ENCODE data around the gene ATP4B. TPM values are rescaled to one million over a fixed set of nuclear protein-coding genes. Genes with fewer than 3 reads are reported as not detected.

ATP4B gene
- total RNA-seq, 2 donors from 2014 or later = not detected

DNA sequence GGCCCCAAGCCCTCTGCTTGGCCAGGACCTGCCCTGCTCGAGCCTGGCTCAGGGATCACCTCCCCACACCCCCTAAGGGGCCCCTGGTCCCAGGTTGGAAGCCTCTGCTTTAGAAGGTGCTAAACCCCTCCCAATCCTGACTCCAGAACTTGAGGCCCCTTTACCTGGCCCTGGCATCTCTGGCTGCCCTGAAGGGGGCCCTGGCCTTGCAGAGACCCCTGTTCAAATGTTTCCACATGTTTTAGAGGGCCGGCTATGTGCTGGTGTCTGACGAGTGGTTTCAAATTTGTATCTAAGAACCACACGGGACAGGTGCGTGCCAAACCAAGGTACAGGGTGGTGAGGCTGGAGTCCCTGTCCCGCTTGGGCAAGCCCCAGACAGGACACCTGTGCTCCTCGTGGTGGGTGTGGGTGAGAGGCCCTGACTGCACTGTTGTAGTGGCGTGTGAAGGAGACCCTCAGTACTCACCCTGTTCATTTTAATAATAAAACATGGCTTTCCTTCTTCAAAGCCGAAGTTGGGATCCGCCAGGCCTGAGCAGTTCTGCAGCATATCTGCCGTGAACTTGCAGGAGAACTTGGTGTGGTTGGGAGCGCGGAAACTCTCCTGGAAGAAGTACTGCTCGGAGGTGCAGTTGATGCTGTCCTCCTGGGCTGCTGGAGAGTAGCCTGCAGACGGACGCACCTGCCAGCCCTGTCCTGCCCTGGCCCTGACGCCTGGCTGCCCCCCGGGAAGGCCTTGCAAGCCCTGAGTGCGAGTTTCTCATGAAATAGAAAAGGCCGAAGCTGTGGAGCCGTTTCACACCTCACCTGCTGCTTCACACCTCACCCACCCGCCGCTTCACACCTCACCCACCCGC, 5.4 kb downstream of the ATP4B start:
- H3K27ac Mint-ChIP-seq = no peak overlapping the region
- no peak for ATAC-seq
- H3K4me1 Mint-ChIP-seq (ENCODE audit: low read depth in 2 of 2) = peaks cover 10 to 13% of the 10 kb centered on the region in 2 donors
- no peak for DNase-seq (ENCODE audit: low spot score)
- no peaks in the 10 kb centered on the region for H3K36me3 Mint-ChIP-seq
- H3K4me3 Mint-ChIP-seq = no peak overlapping the region
- no peaks in the 10 kb centered on the region for H3K9me3 Mint-ChIP-seq
- no peaks in the 10 kb centered on the region for H3K27me3 Mint-ChIP-seq

DNA sequence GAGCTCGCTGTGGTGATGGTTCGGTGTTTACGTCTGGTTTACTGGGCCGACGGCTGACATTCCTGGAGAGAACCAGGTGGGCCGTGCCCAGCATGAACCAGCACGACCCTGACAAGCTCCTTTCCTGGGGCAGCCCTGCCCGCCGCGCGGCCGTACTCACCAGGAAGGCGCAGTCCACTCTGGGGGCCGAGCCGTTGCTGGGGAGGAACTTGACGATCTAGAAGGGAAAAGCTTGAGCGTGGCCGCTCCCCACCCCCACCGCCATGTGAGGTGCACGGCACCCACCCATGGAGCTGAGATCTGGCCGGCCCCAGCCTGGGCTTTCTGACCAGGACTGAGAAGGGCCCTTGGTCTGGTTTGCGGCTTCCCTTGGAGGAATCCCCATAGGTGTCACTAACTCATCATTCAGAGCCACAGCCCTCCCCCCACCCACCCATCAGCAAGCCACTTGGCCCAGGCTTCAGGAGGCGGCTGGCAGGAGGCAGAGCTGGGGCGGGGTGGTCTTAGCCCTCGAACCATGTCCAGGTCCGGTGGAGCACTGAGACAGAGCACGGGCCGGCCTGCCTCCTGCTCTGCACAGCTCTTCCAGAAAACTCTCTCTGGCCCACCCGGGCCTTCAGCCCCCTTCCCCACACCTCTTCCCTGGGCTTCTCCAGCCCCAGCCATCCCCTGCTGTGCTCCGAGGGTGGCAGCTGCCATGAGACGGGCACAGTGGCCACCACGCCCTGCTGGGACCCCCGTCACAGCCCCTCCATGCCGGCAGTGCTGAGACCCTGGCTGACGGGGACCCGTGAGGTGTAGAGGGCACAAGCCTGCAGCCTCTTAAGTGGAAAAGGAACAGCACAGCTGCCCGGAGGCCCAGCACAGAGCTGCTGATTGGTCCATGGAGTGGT, 6.2 kb downstream of the ATP4B start:
- H3K4me1 Mint-ChIP-seq (ENCODE audit: low read depth in 2 of 2) = peaks cover 10 to 13% of the 10 kb centered on the region in 2 donors
- H3K27me3 Mint-ChIP-seq = no peaks in the 10 kb centered on the region
- no peak overlapping the region for H3K27ac Mint-ChIP-seq
- DNase-seq (ENCODE audit: low spot score) (no peak), ATAC-seq (no peak)
- H3K4me3 Mint-ChIP-seq = no peak overlapping the region
- H3K36me3 Mint-ChIP-seq = no peaks in the 10 kb centered on the region
- H3K9me3 Mint-ChIP-seq = no peaks in the 10 kb centered on the region

DNA sequence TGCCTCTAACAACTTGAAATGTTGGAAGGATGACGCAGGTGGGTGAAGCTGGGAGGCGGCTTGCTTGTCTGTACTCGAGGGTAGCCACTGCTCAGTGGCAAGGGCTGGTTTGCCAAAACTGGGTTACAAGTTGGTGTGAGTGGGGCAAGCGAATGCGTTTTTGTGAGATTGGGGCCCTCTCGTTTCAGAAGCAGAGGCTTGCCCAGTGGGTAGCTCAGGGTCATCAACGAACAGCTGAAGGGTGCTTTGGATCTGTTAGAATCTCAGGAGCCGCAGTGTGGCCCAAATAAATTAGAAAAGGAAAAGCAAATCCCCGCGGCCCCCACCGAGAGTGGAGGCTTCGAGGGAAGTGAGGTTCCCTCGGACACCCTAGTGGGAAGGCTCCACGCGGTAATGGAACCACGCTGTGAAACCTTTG, 7.3 kb downstream of the ATP4B start:
- ATAC-seq (no peak), DNase-seq (ENCODE audit: low spot score) (no peak)
- Mint-ChIP-seq H3K9me3 (no peaks in the 10 kb centered on the region), H3K27ac (no peak overlapping the region), H3K4me3 (no peak overlapping the region), H3K36me3 (no peaks in the 10 kb centered on the region), H3K4me1 (ENCODE audit: low read depth in 2 of 2) (peaks cover 17 to 18% of the 10 kb centered on the region in 2 donors), H3K27me3 (peaks cover 0 to 4% of the 10 kb centered on the region in 2 donors)

DNA sequence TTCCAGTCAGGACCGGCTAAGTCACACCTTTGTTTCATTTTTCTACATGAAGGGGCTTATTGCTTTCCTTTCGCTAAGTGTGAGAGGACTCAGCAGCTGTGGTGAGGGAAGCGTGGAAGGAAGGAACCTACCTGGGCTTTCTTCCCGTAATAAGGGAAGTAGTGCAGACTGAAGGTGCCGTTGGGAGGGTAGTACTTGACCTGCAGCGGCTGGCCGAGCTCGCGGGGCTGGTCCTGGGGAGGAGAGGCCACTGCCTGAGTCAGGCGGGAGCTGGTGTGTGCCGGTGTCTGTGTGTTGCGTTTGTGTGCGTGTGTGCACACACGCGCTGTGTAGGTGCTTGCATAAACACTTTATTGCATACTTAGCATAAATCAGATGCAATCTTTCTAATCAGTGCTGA, 7.7 kb downstream of the ATP4B start:
- no peaks in the 10 kb centered on the region for H3K36me3 Mint-ChIP-seq
- DNase-seq (ENCODE audit: low spot score) (no peak), ATAC-seq (no peak)
- no peak overlapping the region for H3K4me3 Mint-ChIP-seq
- H3K4me1 Mint-ChIP-seq (ENCODE audit: low read depth in 2 of 2) = peaks cover 17 to 18% of the 10 kb centered on the region in 2 donors
- no peaks in the 10 kb centered on the region for H3K9me3 Mint-ChIP-seq
- H3K27ac Mint-ChIP-seq = no peak overlapping the region
- H3K27me3 Mint-ChIP-seq = peaks cover 0 to 4% of the 10 kb centered on the region in 2 donors

DNA sequence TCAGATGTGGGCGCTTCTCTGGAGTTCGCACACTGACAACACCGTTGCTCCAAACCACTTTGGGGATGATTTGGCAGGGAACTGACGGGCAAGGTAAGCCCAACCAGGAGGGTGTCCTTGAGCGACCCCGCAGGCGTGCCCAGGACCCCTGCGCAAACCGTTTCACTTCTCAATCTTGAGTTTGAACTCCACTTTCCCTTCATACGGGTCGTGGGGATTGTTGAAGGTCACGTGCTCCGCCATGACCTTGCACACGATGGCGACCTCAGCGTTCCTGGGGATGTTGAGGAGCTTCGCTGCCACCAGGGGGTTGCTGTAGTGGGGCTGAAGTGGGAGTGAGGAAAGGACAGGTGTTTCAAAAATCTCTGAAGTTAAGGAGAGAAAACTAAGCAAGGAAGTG, 8.8 kb downstream of the ATP4B start:
- no peak overlapping the region for H3K27ac Mint-ChIP-seq
- ATAC-seq (no peak), DNase-seq (ENCODE audit: low spot score) (no peak)
- peaks cover 17 to 18% of the 10 kb centered on the region in 2 donors for H3K4me1 Mint-ChIP-seq (ENCODE audit: low read depth in 2 of 2)
- H3K4me3 Mint-ChIP-seq = no peak overlapping the region
- peaks cover 0 to 4% of the 10 kb centered on the region in 2 donors for H3K27me3 Mint-ChIP-seq
- no peaks in the 10 kb centered on the region for H3K36me3 Mint-ChIP-seq
- no peaks in the 10 kb centered on the region for H3K9me3 Mint-ChIP-seq

DNA sequence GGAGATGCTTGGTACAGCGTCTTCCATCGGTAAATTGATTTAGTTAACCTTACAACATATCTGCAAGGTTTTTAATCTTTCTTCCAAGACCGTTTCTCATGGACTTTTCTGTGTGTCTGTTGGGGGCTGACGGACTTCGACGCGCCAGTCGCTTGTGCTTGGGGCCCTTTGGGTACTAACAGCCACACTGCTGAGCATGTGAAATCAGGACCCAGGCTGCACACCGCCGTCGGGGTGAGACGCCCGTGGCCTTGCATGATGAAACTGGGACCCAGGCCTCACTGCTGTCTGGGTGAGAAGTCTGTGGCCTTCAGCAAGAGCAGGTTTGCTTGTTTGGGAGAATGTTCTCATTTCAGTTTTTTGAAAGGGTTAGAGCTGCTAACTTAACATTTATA, 9.8 kb downstream of the ATP4B start:
- no peak overlapping the region for H3K27ac Mint-ChIP-seq
- H3K9me3 Mint-ChIP-seq = no peaks in the 10 kb centered on the region
- DNase-seq (ENCODE audit: low spot score) (no peak), ATAC-seq (no peak)
- H3K36me3 Mint-ChIP-seq = no peaks in the 10 kb centered on the region
- peaks cover 0 to 4% of the 10 kb centered on the region in 2 donors for H3K27me3 Mint-ChIP-seq
- H3K4me3 Mint-ChIP-seq = no peak overlapping the region
- peaks cover 7 to 10% of the 10 kb centered on the region in 2 donors for H3K4me1 Mint-ChIP-seq (ENCODE audit: low read depth in 2 of 2)

DNA sequence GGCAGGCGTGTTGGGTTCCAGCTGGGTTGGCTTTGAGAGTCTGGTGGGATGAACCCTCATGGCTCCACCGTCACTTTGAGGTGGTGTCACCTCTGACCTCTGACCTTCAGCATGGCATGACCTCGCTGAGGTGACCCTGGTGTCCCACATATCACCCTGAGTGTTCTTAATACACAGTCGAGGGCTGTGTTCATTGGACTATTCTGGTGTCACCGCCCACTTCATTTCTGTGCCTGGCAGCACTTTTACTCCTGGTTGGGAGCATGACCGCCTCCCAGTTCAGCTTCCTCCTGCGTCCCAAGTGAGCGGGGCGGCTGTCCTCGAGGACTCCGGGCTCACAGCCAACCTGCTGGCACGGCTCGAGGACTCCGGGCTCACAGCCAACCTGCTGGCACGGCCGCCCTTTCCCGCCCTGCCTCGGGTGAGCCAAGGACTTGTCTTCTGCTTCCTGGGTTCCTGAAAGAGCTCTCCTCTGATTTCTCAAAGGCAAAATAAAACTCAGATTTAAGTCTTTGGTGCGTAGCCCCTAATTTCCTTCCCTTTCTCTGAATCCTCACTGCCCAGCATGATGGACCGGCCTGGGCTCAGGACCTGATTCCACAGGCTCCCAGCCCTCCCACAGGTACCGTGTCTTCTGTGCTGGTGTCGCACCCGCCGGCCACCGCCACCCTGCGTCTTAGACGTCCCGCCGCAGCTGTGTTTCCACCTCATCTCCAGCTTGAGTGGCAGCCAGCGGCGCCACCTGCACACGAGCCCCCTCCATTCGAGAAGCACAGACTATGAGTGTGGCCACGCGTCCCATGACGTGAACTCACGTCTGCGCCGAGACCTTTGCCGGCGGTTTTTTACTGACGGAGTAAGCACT, 10.4 kb downstream of the ATP4B start:
- Mint-ChIP-seq H3K27ac (no peak overlapping the region), H3K4me1 (ENCODE audit: low read depth in 2 of 2) (peaks cover 7 to 8% of the 10 kb centered on the region in 2 donors), H3K4me3 (no peak overlapping the region), H3K27me3 (peaks cover 0 to 4% of the 10 kb centered on the region in 2 donors), H3K9me3 (no peaks in the 10 kb centered on the region), H3K36me3 (peaks cover under 1% of the 10 kb centered on the region)
- DNase-seq (ENCODE audit: low spot score) (no peak), ATAC-seq (no peak)

DNA sequence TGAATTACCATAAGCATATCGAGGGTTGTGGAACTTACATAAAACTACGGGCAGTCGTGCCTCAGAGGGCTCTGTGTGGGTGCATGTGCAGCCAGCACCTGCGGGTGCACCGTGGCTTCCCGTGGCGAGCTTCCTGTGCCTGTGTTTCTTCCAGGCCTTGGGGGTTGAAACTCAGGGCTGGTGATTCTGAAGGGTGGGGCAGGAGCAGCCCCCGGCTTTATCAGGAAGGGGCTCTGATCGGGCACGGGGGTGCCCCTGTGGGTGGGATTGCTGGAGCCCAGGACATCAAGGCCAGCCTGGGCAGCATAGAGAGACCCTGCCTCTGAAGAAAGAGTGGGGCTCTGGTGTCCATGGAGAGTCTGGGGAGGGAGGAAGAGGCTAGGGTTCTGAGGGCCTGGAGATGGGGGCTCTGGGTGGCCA, 11.1 kb downstream of the ATP4B start:
- ATAC-seq = no peak
- Mint-ChIP-seq H3K27me3 (peaks cover 0 to 4% of the 10 kb centered on the region in 2 donors), H3K4me3 (no peak overlapping the region), H3K27ac (no peak overlapping the region), H3K36me3 (peaks cover 6% of the 10 kb centered on the region), H3K9me3 (no peaks in the 10 kb centered on the region), H3K4me1 (ENCODE audit: low read depth in 2 of 2) (peaks cover 7 to 8% of the 10 kb centered on the region in 2 donors)
- no peak for DNase-seq (ENCODE audit: low spot score)

DNA sequence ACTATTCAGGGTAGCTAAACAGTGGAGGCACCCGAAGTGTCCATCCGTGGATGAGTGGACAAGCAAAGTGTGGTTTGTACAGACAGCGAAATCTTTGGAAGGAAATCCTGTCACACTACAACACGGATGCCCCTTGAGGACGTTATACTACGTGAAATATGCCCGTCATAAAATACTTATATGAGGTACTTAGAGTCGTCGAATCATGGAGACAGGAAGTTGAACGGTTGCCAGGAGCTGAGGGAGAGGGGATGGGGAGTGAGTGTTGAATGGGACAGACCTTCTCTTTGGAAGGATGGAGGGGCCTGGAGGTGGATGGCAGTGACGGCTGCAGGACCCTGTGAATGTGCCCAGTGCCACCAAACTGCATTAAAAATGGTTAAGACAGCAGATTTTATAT, 11.6 kb downstream of the ATP4B start:
- DNase-seq (ENCODE audit: low spot score) = no peak
- ATAC-seq = no peak
- peaks cover 7 to 8% of the 10 kb centered on the region in 2 donors for H3K4me1 Mint-ChIP-seq (ENCODE audit: low read depth in 2 of 2)
- H3K27me3 Mint-ChIP-seq = peaks cover 0 to 4% of the 10 kb centered on the region in 2 donors
- H3K4me3 Mint-ChIP-seq = no peak overlapping the region
- H3K9me3 Mint-ChIP-seq = no peaks in the 10 kb centered on the region
- peak overlapping the region in 1 of 2 donors; percentile 47 for H3K27ac Mint-ChIP-seq
- peaks cover 6% of the 10 kb centered on the region for H3K36me3 Mint-ChIP-seq

DNA sequence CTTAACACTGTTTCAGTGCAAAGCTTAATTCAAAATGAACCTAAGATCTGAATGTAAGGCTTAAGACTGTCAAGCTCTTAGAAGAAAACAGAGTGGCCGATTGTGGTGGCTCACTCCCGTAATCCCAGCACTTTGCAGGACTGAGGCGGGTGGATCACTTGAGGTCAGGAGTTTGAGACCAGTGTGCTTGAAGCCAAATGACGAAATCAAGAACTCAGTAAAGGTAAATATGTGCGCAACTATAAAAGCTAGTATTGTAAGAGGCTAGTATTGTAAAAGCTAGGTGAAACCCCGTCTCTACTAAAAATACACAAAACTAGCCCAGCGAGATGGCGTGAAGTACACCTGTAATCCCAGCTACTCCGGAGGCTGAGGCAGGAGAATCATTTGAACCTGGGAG, 12.7 kb downstream of the ATP4B start:
- H3K4me1 Mint-ChIP-seq (ENCODE audit: low read depth in 2 of 2) = peaks cover 7 to 8% of the 10 kb centered on the region in 2 donors
- H3K4me3 Mint-ChIP-seq = no peak overlapping the region
- DNase-seq (ENCODE audit: low spot score) (no peak), ATAC-seq (no peak)
- no peaks in the 10 kb centered on the region for H3K9me3 Mint-ChIP-seq
- H3K27me3 Mint-ChIP-seq = peaks cover 0 to 4% of the 10 kb centered on the region in 2 donors
- no peak overlapping the region for H3K27ac Mint-ChIP-seq
- peaks cover 12% of the 10 kb centered on the region for H3K36me3 Mint-ChIP-seq

DNA sequence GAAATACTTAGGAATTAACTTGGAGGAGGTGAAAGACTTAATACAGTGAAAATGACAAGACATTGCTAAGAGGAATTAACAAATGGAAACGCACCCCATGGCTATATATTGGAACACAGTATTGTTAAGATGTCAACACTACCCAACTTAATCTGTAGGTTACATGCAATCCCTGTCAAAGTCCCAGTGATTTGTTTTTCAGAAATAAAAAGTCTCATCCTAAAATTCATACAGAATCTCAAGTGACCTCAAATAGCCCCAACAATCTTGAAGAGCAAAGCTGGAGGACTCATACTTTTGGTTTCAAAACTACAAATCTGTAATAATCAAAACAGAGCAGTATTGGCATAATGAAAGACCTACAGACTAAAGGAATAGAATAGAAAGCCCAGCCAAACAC, 13.2 kb downstream of the ATP4B start:
- H3K4me1 Mint-ChIP-seq (ENCODE audit: low read depth in 2 of 2) = peaks cover 7 to 8% of the 10 kb centered on the region in 2 donors
- no peak overlapping the region for H3K4me3 Mint-ChIP-seq
- no peak for ATAC-seq
- H3K36me3 Mint-ChIP-seq = peaks cover 13% of the 10 kb centered on the region
- H3K27ac Mint-ChIP-seq = no peak overlapping the region
- peaks cover 0 to 4% of the 10 kb centered on the region in 2 donors for H3K27me3 Mint-ChIP-seq
- DNase-seq (ENCODE audit: low spot score) = no peak
- H3K9me3 Mint-ChIP-seq = no peaks in the 10 kb centered on the region

DNA sequence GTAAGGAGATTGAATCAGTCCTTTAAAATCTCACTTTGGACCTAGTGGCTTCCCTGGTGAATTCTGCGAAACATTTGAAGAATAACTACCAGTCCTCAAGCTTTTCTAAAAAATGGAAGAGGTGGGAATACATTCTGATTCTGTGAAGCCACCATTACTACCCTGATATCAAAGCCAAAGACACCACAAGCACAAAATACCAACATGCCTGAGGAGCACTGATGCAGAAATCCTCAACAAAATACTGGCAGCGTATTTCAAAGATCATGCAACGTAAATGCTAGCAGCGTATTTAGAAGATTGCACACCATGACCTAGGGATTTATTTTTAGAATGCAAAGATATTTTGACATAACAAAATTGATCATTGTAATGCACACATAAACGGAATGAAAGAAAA, 14.4 kb downstream of the ATP4B start:
- H3K27ac Mint-ChIP-seq = no peak overlapping the region
- H3K36me3 Mint-ChIP-seq = peaks cover 13% of the 10 kb centered on the region
- DNase-seq (ENCODE audit: low spot score) = no peak
- H3K9me3 Mint-ChIP-seq = no peaks in the 10 kb centered on the region
- H3K4me3 Mint-ChIP-seq = no peak overlapping the region
- peaks cover 5 to 7% of the 10 kb centered on the region in 2 donors for H3K4me1 Mint-ChIP-seq (ENCODE audit: low read depth in 2 of 2)
- ATAC-seq = no peak
- peaks cover 0 to 4% of the 10 kb centered on the region in 2 donors for H3K27me3 Mint-ChIP-seq

DNA sequence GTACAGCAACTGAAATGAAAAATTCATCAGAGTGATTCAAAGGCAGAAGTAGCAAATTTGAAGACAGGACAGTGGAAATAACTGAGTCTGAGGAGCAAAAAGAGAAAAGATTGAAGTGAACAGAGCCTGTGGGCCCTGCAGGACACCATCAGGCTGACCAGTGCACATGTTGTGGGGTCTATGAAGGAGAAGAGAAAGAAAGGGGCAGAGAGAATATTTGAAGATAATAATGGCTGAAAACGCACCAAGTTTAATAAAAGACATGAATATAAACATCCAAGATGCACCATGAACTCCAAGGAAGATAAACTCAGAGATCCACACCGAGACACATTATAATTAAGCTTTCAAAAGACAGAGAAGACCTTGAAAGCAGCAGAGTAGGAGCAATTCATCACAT, 15.4 kb downstream of the ATP4B start:
- ATAC-seq (no peak), DNase-seq (ENCODE audit: low spot score) (no peak)
- peaks cover 0 to 4% of the 10 kb centered on the region in 2 donors for H3K27me3 Mint-ChIP-seq
- no peak overlapping the region for H3K27ac Mint-ChIP-seq
- H3K4me1 Mint-ChIP-seq (ENCODE audit: low read depth in 2 of 2) = peaks cover 5 to 7% of the 10 kb centered on the region in 2 donors
- H3K36me3 Mint-ChIP-seq = peaks cover 13% of the 10 kb centered on the region
- H3K9me3 Mint-ChIP-seq = no peaks in the 10 kb centered on the region
- H3K4me3 Mint-ChIP-seq = no peak overlapping the region
